HTERT RPE-1 (cell line): Measurements from ENCODE around the gene MOV10.
"Not testable (repeated sequence)": the region's sequence is repeated elsewhere in the genome, so short reads cannot be mapped to it uniquely, and the experiment has no call there.

Experiments
- in situ Hi-C: fragments of 300-500 bp; cut with MboI; formaldehyde crosslinking; loops from 4 replicates; pipeline ENCODE4 v1.14.3; 2020; ENCODE audit warnings: low sequenced_read_pairs

MOV10 gene

DNA sequence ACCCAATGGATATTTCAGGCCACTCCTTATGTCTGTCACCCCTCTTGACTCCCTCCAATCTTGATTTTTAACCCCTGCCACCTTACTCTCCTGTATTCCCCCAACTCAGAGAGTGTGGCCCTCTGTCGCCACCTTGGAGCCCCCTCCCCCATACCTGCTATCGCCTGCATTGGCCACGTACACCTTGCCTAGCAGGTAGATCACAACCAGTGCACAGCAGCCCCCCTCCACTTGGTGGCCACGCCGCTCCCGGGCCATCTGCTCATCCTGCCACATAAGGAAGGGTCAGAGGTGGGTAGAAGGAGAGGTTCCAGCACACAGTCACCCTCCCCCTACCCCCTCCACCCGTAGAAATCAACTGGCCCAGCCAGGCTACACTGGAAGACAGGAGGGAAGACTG is 37.7 kb downstream of the MOV10 start:
- in situ Hi-C loops = no loop called here

DNA sequence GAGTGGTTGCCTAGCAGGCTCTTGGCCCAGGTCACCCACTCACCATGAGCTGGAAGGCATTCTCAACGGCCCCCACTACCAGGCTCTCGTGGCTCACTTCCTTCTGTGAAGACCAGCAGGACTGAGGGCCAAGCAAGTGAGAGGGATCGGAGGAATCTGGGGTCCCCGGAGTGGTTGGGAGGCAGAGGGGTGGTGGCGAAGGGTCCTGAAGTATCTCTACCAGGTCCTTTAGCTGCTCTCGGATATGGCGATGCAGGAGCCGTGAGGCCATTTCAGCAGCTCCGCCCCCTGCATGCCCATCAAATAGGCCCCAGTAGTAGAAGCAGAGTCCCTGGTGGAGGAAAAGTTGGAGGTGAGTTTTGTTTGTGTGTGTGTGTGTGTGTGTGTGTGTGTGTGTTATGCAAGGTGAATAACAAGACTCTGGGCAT is 38.3 kb downstream of the MOV10 start:
- in situ Hi-C loops = no loop called here

DNA sequence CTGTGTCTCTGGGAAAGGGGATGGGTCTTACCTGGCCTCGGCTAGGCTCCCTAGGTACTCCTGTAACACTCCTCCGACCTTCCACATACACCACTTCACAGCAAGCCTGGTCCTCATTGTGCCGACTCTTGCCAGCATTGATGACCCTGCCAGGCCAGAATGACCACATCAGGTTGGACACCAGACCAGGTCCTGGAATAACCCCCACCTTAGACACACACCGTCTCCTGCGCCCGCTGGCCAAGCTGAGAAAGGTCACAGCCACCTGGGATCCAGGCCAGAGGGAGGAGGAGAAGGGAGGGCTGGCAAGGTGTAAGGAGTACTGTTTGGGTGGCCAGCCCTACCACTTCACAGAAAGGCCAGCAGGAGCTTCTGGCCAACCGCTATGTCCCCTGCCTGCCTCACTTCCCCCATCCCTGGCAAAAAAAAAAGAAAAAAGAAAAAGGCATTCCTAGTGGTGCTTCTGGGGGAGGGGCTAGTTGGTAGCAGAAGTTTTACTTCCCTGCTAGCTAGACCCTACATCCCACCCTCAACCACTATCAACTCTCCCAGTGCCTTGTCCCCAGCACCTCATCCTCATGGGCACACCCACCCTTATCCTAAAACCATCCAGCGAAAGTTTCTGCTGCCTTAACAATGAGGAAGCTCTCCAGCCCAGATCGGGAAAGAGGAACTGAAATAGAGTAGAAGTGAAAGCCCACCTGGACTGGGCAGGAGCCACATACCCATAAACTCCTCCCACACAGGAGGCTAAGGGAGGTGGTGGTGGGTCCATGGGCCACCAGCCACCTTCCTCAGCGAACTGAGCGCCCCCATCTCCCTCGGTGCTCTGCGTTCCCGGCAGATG is 39.2 kb downstream of the MOV10 start:
- in situ Hi-C loops = no loop called here

DNA sequence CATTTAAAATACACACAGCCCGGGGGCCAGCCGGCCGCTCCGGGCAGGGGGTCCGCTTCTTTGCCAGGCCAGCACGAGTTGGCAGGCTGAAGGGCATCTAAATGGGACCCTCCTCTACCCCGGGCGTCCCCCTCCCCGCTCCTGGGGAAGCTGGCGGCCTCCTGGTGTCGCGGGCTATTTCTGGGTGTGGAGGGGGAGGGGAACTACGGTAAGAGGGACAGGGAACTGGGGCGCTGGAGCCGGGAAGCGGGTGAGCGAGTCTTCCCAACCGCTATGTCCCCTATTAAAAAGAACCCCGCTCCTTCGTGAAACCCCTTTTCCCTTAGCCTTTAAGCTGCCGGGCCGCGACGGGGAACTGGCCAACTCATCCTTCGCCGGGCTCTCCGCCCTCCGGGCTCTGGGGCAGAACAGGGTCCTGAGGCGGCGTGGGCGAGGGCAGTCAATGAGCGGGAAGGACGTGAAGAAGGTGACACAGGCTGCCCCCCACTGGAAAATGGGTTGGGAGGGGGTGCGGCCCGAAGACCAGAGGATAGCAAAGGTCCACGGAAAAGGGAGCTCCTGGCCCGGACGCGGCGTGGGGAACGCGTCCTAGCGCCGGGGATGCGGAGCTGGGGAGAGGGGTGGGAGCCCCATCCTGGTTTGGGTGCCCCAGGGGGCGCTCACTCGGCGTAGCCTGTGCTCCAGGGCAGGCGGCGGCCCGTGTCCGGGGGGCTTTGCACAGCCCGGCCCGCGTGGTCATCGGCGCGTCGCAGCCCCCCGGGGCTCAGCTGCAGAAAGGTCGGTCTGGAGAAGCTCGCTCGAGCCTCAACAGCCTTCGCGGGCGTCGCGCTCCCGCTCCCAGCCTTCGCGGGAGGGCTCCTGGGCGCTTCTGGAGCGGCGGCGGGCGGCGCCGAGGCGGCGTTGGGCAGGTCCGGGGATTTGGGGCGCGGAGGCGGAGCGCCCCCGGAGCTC is 40.1 kb downstream of the MOV10 start:
- in situ Hi-C loops = no loop called here

DNA sequence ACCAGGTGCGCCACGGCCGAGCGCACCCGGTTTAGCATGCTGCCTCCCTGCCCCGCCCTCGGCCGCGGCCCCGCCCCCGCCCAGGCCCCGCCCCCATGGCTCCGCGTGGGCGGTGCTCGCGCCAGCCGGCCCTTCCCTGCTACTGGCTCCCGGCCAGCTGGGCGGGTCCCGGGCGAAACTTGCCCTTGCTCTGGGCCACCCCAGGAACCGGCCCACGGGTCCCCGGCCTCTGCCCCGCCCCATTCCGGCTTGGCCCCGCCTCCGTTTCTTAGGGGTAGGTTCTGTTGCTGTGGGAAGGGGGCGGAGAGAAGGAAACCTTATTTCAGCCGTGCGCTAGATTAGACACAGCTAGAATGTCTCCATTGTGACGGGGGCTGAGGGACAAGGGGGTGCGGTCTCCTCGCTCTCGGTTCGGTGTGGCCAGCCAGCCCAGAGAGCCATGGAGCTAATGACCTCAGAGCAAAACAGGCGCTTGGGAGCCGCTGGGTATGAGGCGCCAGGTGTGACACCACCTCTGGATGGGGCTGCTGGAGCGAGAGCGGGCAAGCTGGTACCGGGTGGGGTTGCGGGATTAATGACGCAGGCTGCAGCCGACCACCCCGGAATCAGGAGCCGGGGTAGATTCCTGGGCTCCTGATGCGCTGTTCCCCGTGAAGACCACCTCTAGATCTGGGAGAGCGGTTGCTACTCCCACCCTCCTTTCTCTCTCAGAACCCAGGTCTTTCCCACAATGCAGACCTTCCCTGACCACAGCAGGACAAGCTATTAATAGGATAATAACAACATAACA is 41.0 kb downstream of the MOV10 start, which contains the start of gene PPM1J:
Gene PPM1J (minus strand): TSS at position 69 of the 790 bp plus-strand sequence. CDS start 31 bp downstream, at position 38.
- in situ Hi-C loops = no loop called here

DNA sequence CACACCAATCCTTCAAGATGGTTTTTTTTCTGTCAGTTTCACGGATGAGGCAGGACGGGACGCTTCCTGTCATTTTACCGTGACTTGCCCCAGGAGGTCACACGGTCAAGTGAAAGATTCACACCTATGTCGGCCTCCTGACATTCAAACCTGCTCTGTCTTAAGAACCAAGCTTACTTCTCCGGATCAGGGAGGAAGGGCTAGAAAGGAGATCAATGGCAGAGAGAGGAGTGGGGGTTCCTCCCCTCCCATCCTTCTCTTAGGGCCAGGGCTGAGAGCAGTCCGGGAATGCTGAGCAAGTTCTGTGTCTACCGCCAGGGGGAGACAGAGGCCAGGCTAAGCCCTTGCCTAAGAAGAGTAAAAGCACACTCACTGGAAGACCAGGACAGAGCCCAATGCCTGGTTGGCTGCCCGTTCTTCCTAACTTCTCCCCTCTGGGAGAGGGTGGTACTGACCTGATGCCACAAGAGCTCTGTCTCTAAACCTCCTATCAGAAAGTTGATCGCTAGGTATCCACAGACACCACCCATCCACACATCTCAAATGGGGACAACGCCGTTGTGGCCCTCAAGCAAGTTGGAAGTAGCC is 41.8 kb downstream of the MOV10 start:
- in situ Hi-C loops = no loop called here

DNA sequence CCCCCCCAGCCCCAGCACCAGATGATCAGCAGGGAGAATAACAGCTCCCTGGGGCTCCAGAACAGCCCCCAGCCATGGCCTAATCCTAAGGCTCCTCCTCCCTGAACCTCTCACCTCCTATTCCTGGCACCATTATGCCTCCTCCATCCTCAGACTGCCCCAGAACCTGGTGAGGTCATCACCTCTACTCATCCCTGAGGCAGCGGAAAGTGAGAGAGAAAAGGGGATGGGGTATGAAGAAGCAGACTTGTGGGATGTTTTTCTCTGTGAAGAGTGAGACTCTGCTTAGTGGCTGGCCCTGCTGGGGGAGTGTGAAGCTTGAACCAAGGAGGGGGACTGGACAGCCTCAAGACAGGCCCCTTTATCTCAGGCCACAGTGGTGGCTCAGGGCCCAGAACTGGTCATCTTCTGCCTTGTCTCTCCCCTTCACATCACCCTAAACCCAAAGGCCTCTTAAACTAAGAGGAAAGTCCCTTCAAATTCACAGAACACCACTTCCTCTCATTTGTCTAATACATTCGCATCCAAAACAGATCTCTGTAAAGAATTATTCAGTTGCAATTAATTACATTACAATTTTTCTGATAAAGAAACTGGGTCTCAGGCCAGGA is 42.9 kb downstream of the MOV10 start:
- in situ Hi-C loops = no loop called here

DNA sequence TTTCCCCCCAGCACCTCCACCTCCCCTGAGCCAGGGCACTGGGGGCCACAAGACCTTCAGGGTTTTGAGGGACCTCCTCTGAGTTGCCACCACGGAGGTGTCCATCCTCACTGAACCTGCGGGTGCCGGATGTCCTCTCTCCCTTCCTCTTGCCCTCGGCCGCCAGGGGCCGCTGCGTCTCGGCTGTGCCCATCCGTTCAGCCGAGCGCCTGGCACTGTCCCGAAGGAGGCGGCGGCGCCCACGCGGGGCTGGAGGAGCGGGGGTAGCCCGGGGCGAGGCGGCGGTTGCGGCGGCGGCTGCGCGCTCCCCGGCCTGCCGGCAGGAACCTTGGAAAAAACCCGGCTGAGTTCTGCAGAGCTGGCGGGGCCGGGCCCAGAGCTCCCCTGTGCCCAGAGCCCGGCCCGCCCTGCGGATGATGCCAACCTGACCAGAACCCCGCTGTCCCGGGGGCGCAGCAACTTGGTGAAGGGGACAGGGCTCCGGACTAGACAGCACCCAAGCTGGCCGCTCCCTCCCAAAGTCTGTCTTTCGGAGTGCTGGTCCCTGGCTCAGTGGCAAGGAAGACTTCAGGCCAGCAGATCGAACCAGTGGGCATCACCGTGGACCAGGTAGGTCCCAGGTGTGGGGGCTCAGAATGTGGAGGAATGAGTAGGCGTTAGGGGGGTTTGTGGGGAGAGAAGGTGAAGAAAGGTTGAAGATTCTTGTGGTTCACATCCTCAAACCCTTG is 44.4 kb downstream of the MOV10 start:
- in situ Hi-C loops = no loop called here

DNA sequence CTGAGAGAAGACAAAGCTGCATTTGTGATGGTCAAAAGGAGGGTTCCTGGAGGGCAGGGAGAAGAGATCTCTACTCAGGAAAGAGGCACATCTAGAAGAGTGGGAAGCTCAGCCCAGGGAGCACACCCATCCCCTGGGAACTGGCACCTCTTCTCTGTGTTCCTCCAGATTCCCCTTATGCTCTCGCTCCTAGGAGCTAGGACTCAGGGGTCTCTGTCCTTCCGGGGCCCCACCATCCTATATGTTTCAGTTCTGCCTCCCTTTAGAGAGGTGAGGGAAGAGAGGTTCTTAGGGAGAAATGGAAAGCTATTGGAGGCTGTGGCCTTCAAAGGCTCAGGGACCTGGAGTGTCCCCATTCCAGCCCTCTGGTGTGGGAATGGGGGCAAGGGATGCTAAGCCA is 45.2 kb downstream of the MOV10 start:
- in situ Hi-C loops = no loop called here

DNA sequence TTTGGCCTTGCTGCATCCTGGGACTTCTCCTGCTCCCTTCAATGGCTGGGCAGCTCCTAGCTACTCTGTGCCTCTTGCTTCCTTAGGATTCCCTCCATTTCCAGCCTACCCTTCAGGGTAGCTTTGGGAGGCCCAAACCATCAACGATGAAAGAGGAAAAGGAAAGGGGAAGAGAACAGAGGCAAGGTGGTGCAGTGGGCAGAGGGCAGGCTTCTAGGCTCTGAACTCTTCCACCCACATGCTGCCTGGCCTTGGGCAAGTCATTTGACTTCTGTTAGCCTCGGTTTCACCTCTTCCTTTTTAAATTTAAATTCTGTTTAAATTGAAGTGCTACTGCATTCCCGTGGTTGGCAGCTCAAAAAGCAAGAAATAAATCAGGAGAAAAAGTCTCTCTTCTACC is 46.3 kb downstream of the MOV10 start:
- in situ Hi-C loops = no loop called here

DNA sequence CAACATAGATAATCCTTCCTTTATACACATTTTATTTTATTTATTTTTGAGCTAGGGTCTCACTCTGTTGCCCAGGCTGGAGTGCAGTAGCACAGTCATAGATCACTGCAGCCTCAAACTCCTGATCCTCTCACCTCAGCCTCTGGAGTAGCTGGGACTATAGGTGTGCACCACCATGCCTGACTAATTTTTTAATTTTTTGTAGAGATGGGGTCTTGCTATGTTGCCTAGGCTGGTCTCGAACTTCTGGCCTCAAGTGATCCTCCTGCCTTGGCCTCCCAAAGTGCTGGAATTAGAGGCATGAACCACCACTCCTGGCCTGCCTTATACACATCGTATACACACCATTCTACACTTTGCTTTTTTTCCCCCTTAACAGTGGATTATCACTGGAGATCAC is 46.8 kb downstream of the MOV10 start:
- in situ Hi-C loops = not testable (repeated sequence)

DNA sequence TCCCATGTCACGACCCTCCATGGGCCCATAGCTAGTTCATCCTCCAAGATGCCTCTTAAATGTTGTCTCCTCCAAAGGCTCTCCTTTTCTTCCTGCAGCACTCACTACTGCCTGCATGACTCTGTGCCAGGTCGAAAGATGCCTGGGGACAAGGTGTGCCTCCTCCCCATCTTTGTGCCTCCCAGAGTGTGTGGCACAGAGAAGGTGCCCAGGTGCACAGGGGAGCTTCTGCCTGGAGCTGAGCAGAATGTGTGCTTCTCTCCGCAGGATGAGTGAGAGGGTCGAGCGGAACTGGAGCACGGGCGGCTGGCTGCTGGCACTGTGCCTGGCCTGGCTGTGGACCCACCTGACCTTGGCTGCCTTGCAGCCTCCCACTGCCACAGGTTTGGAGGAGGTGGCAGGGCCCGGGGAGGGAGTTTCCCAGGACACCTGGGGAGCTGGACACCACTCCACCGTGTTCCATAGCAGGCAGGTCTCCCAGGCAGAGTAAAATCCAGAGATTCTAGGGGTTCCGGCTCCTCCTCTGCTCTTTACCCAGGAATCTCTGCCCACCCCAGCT is 47.6 kb downstream of the MOV10 start:
- in situ Hi-C loops = no loop called here

DNA sequence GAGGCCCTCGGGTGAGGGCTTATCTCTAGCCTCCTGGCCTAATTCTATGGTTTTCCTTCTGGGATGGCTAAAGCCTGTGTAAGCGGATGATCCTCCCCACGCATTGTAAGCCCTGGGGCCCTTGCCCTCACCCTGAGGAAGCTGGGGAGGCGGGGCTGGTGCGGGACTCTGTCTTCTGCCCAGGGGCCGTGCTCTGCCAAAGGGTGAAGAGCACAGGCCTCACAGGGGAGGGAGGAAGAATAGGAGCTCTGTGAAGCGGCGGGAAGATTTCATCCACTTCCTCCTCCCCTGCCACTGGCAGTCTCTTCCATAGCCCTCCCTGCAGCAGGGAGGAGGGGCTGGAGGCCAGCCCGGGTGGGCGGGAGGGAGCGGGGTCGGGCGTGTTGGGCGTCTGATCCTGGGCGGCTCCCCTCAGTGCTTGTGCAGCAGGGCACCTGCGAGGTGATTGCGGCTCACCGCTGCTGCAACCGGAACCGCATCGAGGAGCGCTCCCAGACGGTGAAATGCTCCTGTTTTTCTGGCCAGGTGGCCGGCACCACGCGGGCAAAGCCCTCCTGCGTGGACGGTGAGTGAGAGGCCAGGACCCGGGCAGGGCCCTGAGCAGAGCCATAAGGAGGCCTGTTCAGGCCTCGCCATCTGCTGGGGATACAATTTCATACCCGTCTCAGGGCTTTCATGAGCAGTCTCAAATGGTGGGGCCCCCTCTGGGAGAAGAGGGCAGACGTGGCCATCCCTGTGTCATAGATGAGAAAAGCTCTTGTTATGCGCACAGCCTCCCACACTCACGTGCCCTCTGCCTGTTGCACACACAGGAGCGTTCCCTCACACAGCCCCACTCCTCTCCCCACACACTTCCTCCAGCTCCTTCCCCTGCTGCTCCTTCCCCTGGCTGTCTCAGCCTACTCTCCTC is 48.4 kb downstream of the MOV10 start:
- in situ Hi-C loops = no loop called here

DNA sequence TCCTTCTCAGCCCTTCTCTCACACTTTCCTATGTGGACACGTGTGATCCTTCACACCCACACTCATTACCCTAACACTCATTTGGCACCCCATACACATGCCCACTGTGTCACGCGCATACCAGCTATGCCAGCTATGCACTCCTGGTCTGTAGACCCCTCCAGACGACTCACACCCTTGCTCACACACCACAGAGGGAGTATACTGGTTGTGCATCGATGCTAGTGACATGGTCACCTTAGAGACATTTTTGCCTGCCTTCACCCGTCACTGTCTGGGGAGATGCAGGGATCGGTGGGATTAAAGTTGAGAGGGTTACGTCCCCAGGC is 49.0 kb downstream of the MOV10 start:
- in situ Hi-C loops = no loop called here

DNA sequence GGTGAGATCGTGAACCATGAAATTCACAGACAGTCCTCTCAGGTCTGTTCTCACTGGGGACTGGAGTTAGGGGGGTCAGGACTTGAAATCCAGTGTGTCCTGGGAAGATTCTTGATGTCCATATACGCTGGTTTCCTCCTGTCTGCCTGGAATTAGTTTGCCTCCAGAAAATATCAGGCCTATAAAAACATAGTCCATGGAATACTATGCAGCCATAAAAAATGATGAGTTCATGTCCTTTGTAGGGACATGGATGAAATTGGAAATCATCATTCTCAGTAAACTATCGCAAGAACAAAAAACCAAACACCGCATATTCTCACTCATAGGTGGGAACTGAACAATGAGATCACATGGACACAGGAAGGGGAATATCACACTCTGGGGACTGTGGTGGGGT is 49.8 kb downstream of the MOV10 start:
- in situ Hi-C loops = not testable (repeated sequence)

DNA sequence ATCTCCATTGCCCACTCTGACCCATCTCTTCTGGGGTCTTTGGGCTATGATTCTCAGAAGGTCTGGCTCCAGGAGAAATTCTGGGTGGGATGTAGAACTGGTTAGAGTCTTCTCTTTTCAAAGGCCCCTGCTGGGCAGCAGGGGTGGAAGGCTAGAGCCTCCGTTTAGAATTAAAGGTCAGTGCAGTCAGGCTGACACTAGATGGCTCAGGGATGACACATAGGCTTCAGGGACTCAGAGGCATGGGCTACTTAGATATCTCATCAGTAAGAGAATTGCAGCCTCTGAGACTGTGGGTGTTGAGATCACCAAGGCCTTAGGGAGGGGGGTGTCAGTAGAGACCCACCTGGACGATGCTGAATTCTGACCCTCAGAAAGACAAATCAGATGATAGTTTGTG is 53.3 kb downstream of the MOV10 start:
- in situ Hi-C loops = no loop called here

DNA sequence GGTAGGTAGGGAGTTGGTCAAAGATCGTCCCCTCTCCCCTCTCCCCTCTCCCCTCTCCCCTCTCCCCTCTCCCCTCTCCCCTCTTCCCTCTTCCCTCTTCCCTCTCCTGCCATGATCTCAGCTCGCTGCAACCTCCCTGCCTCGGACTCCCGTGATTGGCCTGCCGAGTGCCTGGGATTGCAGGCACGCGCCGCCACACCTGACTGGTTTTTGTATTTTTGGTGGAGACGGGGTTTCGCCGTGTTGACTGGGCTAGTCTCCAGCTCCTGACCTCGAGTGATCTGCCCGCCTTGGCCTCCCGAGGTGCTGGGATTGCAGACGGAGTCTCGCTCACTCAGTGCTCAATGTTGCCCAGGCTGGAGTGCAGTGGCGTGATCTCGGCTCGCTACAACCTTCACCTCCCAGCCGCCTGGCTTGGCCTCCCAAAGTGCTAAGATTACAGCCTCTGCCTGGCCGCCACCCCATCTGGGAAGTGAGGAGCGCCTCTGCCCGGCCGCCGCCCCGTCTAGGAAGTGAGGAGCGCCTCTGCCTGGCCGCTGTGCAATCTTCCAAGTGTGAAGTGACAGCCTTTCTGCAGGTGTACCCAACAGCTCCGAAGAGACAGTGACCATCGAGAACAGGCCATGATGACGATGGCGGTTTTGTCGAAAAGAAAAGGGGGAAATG is 54.0 kb downstream of the MOV10 start:
- in situ Hi-C loops = not testable (repeated sequence)

DNA sequence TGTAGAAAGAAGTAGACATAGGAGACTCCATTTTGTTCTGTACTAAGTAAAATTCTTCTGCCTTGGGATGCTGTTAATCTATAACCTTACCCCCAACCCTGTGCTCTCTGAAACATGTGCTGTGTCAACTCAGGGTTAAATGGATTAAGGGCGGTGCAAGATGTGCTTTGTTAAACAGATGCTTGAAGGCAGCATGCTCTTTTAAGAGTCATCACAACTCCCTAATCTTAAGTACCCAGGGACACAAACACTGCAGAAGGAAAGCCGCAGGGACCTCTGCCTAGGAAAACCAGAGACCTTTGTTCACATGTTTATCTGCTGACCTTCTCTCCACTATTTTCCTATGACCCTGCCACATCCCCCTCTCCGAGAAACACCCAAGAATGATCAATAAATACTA is 54.6 kb downstream of the MOV10 start:
- in situ Hi-C loops = not testable (repeated sequence)
